NT2/D1 (cell line): ENCODE data around the gene SERPINF2.

Experiments
- DNase-seq: peaks from one replicate; pipeline ENCODE4 v3.0.0-alpha.2; 2011; ENCODE audit warnings: low read depth, low spot score
- H3K27me3 ChIP-seq: 2 replicates; pipeline ENCODE4 v1.6.0; 2011; ENCODE audit warnings: mild to moderate bottlenecking; ENCODE audit not compliant: insufficient read length, insufficient read depth
- H3K36me3 ChIP-seq: 2 replicates; pipeline ENCODE4 v1.6.1; 2011; ENCODE audit warnings: mild to moderate bottlenecking, low read length, mixed read lengths; ENCODE audit not compliant: insufficient read depth, insufficient read length
- H3K4me1 ChIP-seq: 2 replicates; pipeline ENCODE4 v1.5.1; 2011; ENCODE audit not compliant: insufficient read depth, insufficient read length
- H3K4me3 ChIP-seq: 2 replicates; pipeline ENCODE4 v1.5.1; 2011; ENCODE audit warnings: low read depth; ENCODE audit not compliant: insufficient read length
- H3K9ac ChIP-seq: 2 replicates; pipeline ENCODE4 v1.6.0; 2011; ENCODE audit warnings: low read depth; ENCODE audit not compliant: insufficient read length
- H3K9me3 ChIP-seq: 2 replicates; pipeline ENCODE4 v1.5.1; 2011; ENCODE audit warnings: mild to moderate bottlenecking, low read length; ENCODE audit not compliant: insufficient read depth
- SUZ12 ChIP-seq: IDR thresholded peaks from 2 replicates; pipeline ENCODE4 v1.6.1; 2011; ENCODE audit not compliant: insufficient read length, insufficient read depth; ENCODE audit errors: extremely low read depth
- YY1 ChIP-seq: IDR thresholded peaks from 2 replicates; pipeline ENCODE4 v1.6.1; 2011; ENCODE audit not compliant: insufficient read length, insufficient read depth
- ZNF274 ChIP-seq: IDR thresholded peaks from 2 replicates; pipeline ENCODE4 v1.6.1; 2011; ENCODE audit warnings: mild to moderate bottlenecking, low read depth, low read length

SERPINF2 gene

DNA sequence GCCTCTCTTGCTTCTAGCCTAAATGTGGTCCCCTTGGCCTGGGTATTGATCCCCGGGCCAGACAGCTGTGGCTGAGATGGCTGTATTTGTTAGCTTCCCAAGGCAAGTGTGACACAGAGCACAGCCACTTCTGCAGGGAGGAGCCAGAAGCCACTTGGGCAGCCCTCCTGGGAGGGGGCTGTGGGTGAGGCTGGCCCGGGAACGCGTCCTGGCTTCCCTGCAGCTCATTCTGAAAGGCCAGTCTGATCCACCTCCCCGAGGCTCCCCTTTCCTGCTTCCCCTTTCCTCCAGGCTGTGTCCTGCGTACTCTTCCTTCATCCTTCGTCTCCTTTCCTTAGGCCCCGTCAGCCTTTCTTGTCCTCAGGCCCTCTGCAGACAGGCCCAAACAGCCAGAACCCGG is 8.0 kb downstream of the SERPINF2 start:
- Histone ChIP-seq H3K36me3 (no peaks in the 10 kb centered on the region), H3K4me3 (no peak overlapping the region), H3K4me1 (no peaks in the 10 kb centered on the region), H3K9me3 (peaks cover 8% of the 10 kb centered on the region; the same call in 1 of the 2 replicates), H3K27me3 (no peaks in the 10 kb centered on the region), H3K9ac (no peak overlapping the region)
- no peak for DNase-seq
- TF ChIP-seq SUZ12 (no peak), ZNF274 (no peak), YY1 (no peak)

DNA sequence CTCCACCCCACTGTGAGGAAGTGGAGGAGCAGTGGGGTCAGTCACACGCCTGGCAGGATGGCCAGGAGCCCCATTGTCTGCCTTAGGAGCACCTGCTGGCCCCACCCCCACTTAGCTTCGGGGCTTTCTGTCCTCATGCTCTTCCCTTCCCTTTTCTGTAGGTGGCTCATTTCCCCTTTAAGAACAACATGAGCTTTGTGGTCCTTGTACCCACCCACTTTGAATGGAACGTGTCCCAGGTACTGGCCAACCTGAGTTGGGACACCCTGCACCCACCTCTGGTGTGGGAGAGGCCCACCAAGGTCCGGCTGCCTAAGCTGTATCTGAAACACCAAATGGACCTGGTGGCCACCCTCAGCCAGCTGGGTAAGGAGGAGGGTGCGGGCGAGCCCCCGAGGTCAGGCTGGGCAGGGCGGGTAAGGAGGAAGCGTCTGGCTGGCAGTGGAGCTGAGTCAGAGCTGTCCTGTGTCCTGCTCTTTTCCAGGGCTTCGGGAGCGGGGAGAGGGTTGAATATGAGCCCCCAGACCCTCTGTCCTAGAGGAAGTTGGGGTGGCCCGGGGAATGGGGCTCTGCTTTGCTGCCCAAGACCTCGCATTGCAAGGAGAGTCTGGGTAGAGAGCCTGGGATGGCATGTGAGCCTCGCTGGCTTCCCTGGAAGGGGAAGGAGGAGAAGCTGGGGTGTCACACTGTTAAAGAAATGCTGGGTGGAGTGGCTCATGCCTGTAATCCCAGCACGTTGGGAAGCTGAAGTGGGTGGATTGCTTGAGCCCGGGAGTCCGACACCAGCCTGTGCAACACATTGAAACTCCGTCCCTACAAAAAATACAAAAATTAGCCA is 10.0 kb downstream of the SERPINF2 start:
- Histone ChIP-seq H3K36me3 (no peaks in the 10 kb centered on the region), H3K4me1 (no peaks in the 10 kb centered on the region), H3K9me3 (no peaks in the 10 kb centered on the region), H3K27me3 (no peaks in the 10 kb centered on the region), H3K4me3 (no peak overlapping the region), H3K9ac (no peak overlapping the region)
- TF ChIP-seq YY1 (no peak), SUZ12 (no peak), ZNF274 (no peak)
- DNase-seq = no peak

DNA sequence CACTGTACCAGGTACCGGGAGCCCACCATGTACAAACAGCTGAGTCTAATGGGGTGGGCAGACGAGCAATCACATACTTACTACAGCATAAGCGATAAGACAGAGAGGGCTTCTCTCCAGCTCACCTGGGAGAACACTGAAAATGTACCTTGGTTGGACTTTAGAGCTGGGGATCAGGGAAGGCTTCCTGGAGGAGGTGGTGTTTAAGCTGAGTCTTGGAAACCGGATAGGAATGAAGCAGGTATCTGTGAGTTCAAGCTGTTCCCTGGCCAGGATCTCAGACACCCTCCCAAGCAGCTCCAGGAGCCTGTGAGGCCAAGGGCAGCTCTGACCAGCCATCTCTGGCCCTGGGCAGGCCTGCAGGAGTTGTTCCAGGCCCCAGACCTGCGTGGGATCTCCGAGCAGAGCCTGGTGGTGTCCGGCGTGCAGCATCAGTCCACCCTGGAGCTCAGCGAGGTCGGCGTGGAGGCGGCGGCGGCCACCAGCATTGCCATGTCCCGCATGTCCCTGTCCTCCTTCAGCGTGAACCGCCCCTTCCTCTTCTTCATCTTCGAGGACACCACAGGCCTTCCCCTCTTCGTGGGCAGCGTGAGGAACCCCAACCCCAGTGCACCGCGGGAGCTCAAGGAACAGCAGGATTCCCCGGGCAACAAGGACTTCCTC is 11.2 kb downstream of the SERPINF2 start:
- TF ChIP-seq ZNF274 (no peak), YY1 (no peak), SUZ12 (no peak)
- H3K27me3 ChIP-seq = no peaks in the 10 kb centered on the region
- H3K9me3 ChIP-seq = no peaks in the 10 kb centered on the region
- no peak for DNase-seq
- no peak overlapping the region for H3K9ac ChIP-seq
- no peak overlapping the region for H3K4me3 ChIP-seq
- H3K4me1 ChIP-seq = no peaks in the 10 kb centered on the region
- no peaks in the 10 kb centered on the region for H3K36me3 ChIP-seq

DNA sequence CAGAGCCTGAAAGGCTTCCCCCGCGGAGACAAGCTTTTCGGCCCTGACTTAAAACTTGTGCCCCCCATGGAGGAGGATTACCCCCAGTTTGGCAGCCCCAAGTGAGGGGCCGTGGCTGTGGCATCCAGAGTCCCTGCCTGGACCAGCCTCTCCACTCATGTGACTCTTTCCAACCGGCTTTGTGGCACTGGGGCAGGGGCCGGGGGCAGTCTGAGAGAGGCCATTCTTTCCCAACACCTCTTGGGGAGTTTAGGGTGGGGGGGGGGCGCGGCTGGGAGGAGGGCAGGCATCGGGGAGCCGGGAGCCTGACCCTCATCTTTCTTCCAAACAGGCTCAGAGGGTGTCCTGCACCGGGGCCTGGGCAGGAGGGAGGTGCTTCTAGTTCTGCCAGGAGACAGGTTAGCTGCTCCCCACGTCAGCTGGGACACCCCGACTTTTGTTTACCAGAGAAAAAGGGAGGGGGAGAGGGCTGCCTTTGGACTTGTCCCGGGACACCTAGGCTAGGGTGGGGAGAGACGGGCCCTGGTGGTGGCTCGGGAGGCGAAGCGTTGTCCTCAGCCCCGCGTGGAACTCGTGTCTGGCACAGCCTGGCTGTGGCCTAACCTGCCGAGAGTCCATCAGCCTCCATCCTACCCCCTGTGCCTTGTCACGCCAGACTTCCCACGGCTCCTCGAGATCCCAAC is 11.9 kb downstream of the SERPINF2 start:
- H3K9ac ChIP-seq = no peak overlapping the region
- H3K4me3 ChIP-seq = no peak overlapping the region
- H3K9me3 ChIP-seq = no peaks in the 10 kb centered on the region
- H3K4me1 ChIP-seq = no peaks in the 10 kb centered on the region
- H3K27me3 ChIP-seq = no peaks in the 10 kb centered on the region
- DNase-seq = no peak
- TF ChIP-seq YY1 (no peak), SUZ12 (no peak), ZNF274 (no peak)
- H3K36me3 ChIP-seq = no peaks in the 10 kb centered on the region

DNA sequence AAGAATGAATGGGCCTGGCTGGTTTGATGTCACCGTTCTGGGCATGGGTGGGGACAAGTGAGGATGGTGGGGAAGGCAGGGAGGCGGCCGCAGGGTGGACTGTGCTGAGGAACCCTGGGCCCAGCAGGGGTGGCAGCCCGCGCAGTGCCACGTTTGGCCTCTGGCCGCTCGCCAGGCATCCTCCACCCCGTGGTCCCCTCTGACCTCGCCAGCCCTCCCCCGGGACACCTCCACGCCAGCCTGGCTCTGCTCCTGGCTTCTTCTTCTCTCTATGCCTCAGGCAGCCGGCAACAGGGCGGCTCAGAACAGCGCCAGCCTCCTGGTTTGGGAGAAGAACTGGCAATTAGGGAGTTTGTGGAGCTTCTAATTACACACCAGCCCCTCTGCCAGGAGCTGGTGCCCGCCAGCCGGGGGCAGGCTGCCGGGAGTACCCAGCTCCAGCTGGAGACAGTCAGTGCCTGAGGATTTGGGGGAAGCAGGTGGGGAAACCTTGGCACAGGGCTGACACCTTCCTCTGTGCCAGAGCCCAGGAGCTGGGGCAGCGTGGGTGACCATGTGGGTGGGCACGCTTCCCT is 12.7 kb downstream of the SERPINF2 start:
- TF ChIP-seq SUZ12 (no peak), YY1 (no peak), ZNF274 (no peak)
- Histone ChIP-seq H3K36me3 (no peaks in the 10 kb centered on the region), H3K9ac (no peak overlapping the region), H3K4me3 (no peak overlapping the region), H3K4me1 (no peaks in the 10 kb centered on the region), H3K27me3 (no peaks in the 10 kb centered on the region), H3K9me3 (no peaks in the 10 kb centered on the region)
- no peak for DNase-seq

DNA sequence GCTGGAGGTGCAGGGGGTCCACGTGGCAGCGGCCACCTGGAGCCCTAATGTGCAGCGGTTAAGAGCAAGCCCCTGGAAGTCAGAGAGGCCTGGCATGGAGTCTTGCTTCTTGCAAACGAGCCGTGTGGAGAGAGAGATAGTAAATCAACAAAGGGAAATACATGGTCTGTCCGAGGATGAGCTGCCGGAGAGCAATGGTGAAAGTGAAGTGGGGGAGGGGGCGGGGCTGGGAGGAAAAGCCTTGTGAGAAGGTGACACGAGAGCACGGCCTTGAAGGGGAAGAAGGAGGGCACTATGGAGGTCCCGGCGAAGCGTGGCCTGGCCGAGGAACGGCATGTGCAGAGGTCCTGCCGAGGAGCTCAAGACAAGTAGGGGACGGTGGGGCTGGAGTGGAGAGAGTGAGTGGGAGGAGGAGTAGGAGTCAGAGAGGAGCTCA is 13.2 kb downstream of the SERPINF2 start:
- no peak for DNase-seq

DNA sequence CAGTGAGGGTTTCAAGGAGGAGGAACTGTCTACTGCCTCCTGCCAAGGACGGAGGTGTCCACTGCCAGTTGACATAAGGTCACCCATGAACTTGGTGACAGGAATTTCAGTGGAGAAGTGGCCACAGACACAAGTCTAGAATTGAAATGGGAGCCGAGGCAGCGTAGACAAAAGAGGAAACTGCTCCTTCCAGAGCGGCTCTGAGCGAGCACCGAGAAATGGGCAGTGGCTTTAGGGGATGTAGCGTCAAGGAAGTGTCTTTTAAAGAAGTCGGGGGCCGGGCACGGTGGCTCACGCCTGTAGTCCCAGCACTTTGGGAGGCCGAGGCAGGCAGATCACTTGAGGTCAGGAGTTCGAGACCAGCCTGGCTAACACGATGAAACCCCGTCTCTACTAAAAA is 16.1 kb downstream of the SERPINF2 start:
- no peak overlapping the region for H3K4me3 ChIP-seq
- peaks cover 6% of the 10 kb centered on the region for H3K4me1 ChIP-seq

More for the DNA sequence above, 13.2 kb downstream of the SERPINF2 start:
- TF ChIP-seq SUZ12 (no peak), YY1 (no peak), ZNF274 (no peak)
- no peaks in the 10 kb centered on the region for H3K9me3 ChIP-seq
- H3K9ac ChIP-seq = no peak overlapping the region
- H3K4me3 ChIP-seq = no peak overlapping the region
- no peaks in the 10 kb centered on the region for H3K27me3 ChIP-seq
- no peaks in the 10 kb centered on the region for H3K36me3 ChIP-seq
- H3K4me1 ChIP-seq = no peaks in the 10 kb centered on the region

More for the DNA sequence above, 16.1 kb downstream of the SERPINF2 start:
- no peaks in the 10 kb centered on the region for H3K27me3 ChIP-seq
- H3K9ac ChIP-seq = no peak overlapping the region
- no peaks in the 10 kb centered on the region for H3K9me3 ChIP-seq
- H3K36me3 ChIP-seq = no peaks in the 10 kb centered on the region
- TF ChIP-seq ZNF274 (no peak), SUZ12 (no peak)
- DNase-seq = no peak
